WTC11 (cell line): ENCODE measurements around the gene PLXDC1. TPM values are rescaled to one million over a fixed set of nuclear protein-coding genes. Genes with fewer than 3 reads are reported as not detected.

Experiments used
- ATAC-seq: fragments of 200-7000 bp; cut with Tn5 transposase; 2 replicates; pipeline ENCODE4 v1.10.0; 2021; ENCODE audit warnings: mild to moderate bottlenecking, moderate library complexity
- CTCF ChIA-PET: fragments of 300-600 bp; sonication (Branson Sonifier 250); formaldehyde crosslinking; loops from one replicate; lab custom pipeline; 2021; ENCODE audit warnings: antibody characterized with exemption; lab: Charles Lee
- POLR2A ChIA-PET: fragments of 350-600 bp; sonication (Branson Sonifier 250); formaldehyde crosslinking; loops from one replicate; lab custom pipeline; 2021; ENCODE audit warnings: antibody characterized with exemption; lab: Charles Lee
- DNase-seq: peaks from one replicate; pipeline ENCODE4 v3.0.0; 2021; ENCODE audit warnings: low spot score
- H3K27ac Mint-ChIP-seq: 2 replicates; pipeline ENCODE4 v1.8.0; 2021; ENCODE audit warnings: mixed read lengths
- H3K27me3 Mint-ChIP-seq: 2 replicates; pipeline ENCODE4 v1.8.0; 2021; ENCODE audit warnings: low read depth, mild to moderate bottlenecking, moderate library complexity, mixed read lengths
- H3K36me3 Mint-ChIP-seq: 2 replicates; pipeline ENCODE4 v1.8.0; 2021; ENCODE audit warnings: mixed read lengths
- H3K4me1 Mint-ChIP-seq: 2 replicates; pipeline ENCODE4 v1.8.0; 2022; ENCODE audit warnings: mixed read lengths
- H3K4me3 Mint-ChIP-seq: 2 replicates; pipeline ENCODE4 v1.8.0; 2021; ENCODE audit warnings: mild to moderate bottlenecking, moderate library complexity, mixed read lengths
- H3K9me3 Mint-ChIP-seq: 2 replicates; pipeline ENCODE4 v1.8.0; 2021; ENCODE audit warnings: mixed read lengths
- AR ChIP-seq: fragments of 250-450 bp; sonication (Bioruptor Pico); IDR thresholded peaks from 2 replicates; pipeline ENCODE4 v1.9.0; 2021; ENCODE audit warnings: mild to moderate bottlenecking
- CBFB ChIP-seq: sonication (generic); formaldehyde crosslinking; IDR thresholded peaks from 2 replicates; pipeline ENCODE4 v1.8.1; 2022; ENCODE audit warnings: mild to moderate bottlenecking, low read depth, missing genetic modification reagents
- ETV6 ChIP-seq: sonication (generic); formaldehyde crosslinking; IDR thresholded peaks from 2 replicates; pipeline ENCODE4 v1.8.1; 2022; ENCODE audit warnings: mild to moderate bottlenecking, missing genetic modification reagents
- FOXP4 ChIP-seq: sonication (generic); formaldehyde crosslinking; IDR thresholded peaks from 2 replicates; pipeline ENCODE4 v1.8.0; 2022; ENCODE audit warnings: mild to moderate bottlenecking, missing genetic modification reagents
- HMGA2 ChIP-seq: fragments of 250-450 bp; sonication (Bioruptor Pico); IDR thresholded peaks from 2 replicates; pipeline ENCODE4 v1.4.0; 2021; ENCODE audit warnings: mild to moderate bottlenecking, moderate library complexity
- JAZF1 ChIP-seq: fragments of 250-450 bp; sonication (Bioruptor Pico); IDR thresholded peaks from 2 replicates; pipeline ENCODE4 v1.9.0; 2021; ENCODE audit warnings: moderate library complexity, mild to moderate bottlenecking, inconsistent platforms
- JUN ChIP-seq: sonication (generic); formaldehyde crosslinking; IDR thresholded peaks from 2 replicates; pipeline ENCODE4 v1.8.0; 2023; ENCODE audit warnings: mild to moderate bottlenecking, missing genetic modification reagents
- MXD4 ChIP-seq: fragments of 250-450 bp; sonication (Bioruptor Pico); IDR thresholded peaks from 2 replicates; pipeline ENCODE4 v1.8.0; 2021; ENCODE audit warnings: mild to moderate bottlenecking, moderate library complexity, borderline replicate concordance
- MYBL2 ChIP-seq: sonication (generic); formaldehyde crosslinking; IDR thresholded peaks from 2 replicates; pipeline ENCODE4 v1.8.1; 2023; ENCODE audit warnings: mild to moderate bottlenecking, moderate library complexity, missing genetic modification reagents
- PREB ChIP-seq: sonication (generic); formaldehyde crosslinking; IDR thresholded peaks from 2 replicates; pipeline ENCODE4 v1.8.1; 2022; ENCODE audit warnings: mild to moderate bottlenecking, missing genetic modification reagents, moderate library complexity, borderline replicate concordance
- RORB ChIP-seq: fragments of 250-450 bp; sonication (Bioruptor Pico); IDR thresholded peaks from 2 replicates; pipeline ENCODE4 v1.9.0; 2021; ENCODE audit warnings: mild to moderate bottlenecking
- SMAD4 ChIP-seq: sonication (generic); formaldehyde crosslinking; IDR thresholded peaks from 2 replicates; pipeline ENCODE4 v1.8.0; 2022; ENCODE audit warnings: mild to moderate bottlenecking, missing genetic modification reagents
- SP1 ChIP-seq: sonication (generic); formaldehyde crosslinking; conservative IDR thresholded peaks from 2 replicates; pipeline ENCODE4 v1.8.1; 2022; ENCODE audit warnings: missing genetic modification reagents
- TCF7 ChIP-seq: sonication (generic); formaldehyde crosslinking; IDR thresholded peaks from 2 replicates; pipeline ENCODE4 v1.8.0; 2022; ENCODE audit warnings: mild to moderate bottlenecking, low read depth, missing genetic modification reagents, moderate library complexity
- ZNF138 ChIP-seq: sonication (generic); formaldehyde crosslinking; conservative IDR thresholded peaks from 2 replicates; pipeline ENCODE4 v1.8.1; 2022; ENCODE audit warnings: mild to moderate bottlenecking, moderate library complexity, missing genetic modification reagents
- ZNF232 ChIP-seq: sonication (generic); formaldehyde crosslinking; IDR thresholded peaks from 2 replicates; pipeline ENCODE4 v1.8.0; 2022; ENCODE audit warnings: mild to moderate bottlenecking, missing genetic modification reagents
- ZNF263 ChIP-seq: sonication (generic); formaldehyde crosslinking; IDR thresholded peaks from 2 replicates; pipeline ENCODE4 v1.8.1; 2022; ENCODE audit warnings: low read depth, mild to moderate bottlenecking, moderate library complexity, missing genetic modification reagents
- ZNF423 ChIP-seq: fragments of 250-450 bp; sonication (Bioruptor Pico); IDR thresholded peaks from 2 replicates; pipeline ENCODE4 v2.1.2; 2022; ENCODE audit warnings: mild to moderate bottlenecking, moderate library complexity
- total RNA-seq: library from RNA; stranded (reverse); gene quantifications from 3 replicates; pipeline ENCODE4 v1.2.3, GENCODE V29; 2021
- TF ChIP-seq, protein P1 (sequence below): sonication (generic); formaldehyde crosslinking; IDR thresholded peaks from 2 replicates; pipeline ENCODE4 v1.8.1; 2022; ENCODE audit warnings: missing genetic modification reagents, borderline replicate concordance

PLXDC1 gene
- total RNA-seq, 1 experiment from 2014 or later: 5.4 TPM

GRCh38 chr17:39150795-39151149 lies 665 bp downstream of the PLXDC1 start (continued):
- no peak for TF ChIP-seq AR (CRISPR knock-in tag)
- no peak for TF ChIP-seq CBFB (CRISPR knock-in tag)

GRCh38 chr17:39150104-39150634 lies 1.3 kb downstream of the PLXDC1 start:
- H3K27ac Mint-ChIP-seq: no peak overlapping the region
- peak overlapping the region; percentile 78 for H3K4me3 Mint-ChIP-seq
- TF ChIP-seq RORB: no peak
- no peak for TF ChIP-seq FOXP4 (CRISPR knock-in tag)
- TF ChIP-seq HMGA2 (CRISPR knock-in tag): no peak
- TF ChIP-seq ZNF138 (CRISPR knock-in tag): no peak
- TF ChIP-seq, protein P1, sequence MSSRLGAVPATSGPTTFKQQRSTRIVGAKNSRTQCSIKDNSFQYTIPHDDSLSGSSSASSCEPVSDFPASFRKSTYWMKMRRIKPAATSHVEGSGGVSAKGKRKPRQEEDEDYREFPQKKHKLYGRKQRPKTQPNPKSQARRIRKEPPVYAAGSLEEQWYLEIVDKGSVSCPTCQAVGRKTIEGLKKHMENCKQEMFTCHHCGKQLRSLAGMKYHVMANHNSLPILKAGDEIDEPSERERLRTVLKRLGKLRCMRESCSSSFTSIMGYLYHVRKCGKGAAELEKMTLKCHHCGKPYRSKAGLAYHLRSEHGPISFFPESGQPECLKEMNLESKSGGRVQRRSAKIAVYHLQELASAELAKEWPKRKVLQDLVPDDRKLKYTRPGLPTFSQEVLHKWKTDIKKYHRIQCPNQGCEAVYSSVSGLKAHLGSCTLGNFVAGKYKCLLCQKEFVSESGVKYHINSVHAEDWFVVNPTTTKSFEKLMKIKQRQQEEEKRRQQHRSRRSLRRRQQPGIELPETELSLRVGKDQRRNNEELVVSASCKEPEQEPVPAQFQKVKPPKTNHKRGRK (CRISPR knock-in tag): no peak
- TF ChIP-seq SMAD4: no peak
- TF ChIP-seq SP1 (CRISPR knock-in tag): no peak
- no peak for TF ChIP-seq JAZF1
- TF ChIP-seq ZNF232 (CRISPR knock-in tag): no peak
- no peak for TF ChIP-seq ZNF423 (CRISPR knock-in tag)
- TF ChIP-seq JUN (CRISPR knock-in tag): no peak
- no peak for TF ChIP-seq ZNF263 (CRISPR knock-in tag)
- no peak for TF ChIP-seq MXD4 (CRISPR knock-in tag)
- no peak for TF ChIP-seq MYBL2
- no peak for TF ChIP-seq TCF7 (CRISPR knock-in tag)
- TF ChIP-seq PREB (CRISPR knock-in tag): no peak
- no peak for TF ChIP-seq ETV6
- H3K36me3 Mint-ChIP-seq: 0 out of 2 replicates have a peak, but pooled peaks cover 2% of the 10 kb centered on the region
- H3K9me3 Mint-ChIP-seq: no peaks in the 10 kb centered on the region
- ATAC-seq (no peak), DNase-seq (no peak)
- peaks cover 43% of the 10 kb centered on the region for H3K27me3 Mint-ChIP-seq
- ChIA-PET CTCF (interaction anchor here (1.0 to 6.8 kb wide), 6 partner anchors 15 to 167 kb away, joined by 3 to 191 read pairs (median 46); partner anchors contain the start of gene ARL5C), POLR2A (interaction anchor here (0.6 kb wide), 1 partner anchor 79 kb away, joined by 3 read pairs; no protein-coding TSS in a partner anchor)
- H3K4me1 Mint-ChIP-seq: peaks cover 16% of the 10 kb centered on the region
